Pancreas (tissue), 10 donors: ENCODE data around the gene THUMPD3. TPM values are rescaled to one million over a fixed set of nuclear protein-coding genes. Genes with fewer than 3 reads are reported as not detected.

Experiments used
- ATAC-seq, 4 donors: fragments of 200-7000 bp; cut with Tn5 transposase; one replicate each; pipeline versions ENCODE4 v1.8.0 to v1.9.1; 2020; ENCODE audit warnings: mild to moderate bottlenecking in 4 of 4, moderate library complexity in 4 of 4
- DNase-seq, 6 donors: peaks; one replicate each; pipeline ENCODE4 v3.0.0-alpha.2; 2020
- FAIRE-seq: peaks from 2 replicates; lab custom pipeline; 2012; peaks lifted over from hg19 to GRCh38; lab: Jason Lieb, UNC
- H3K27ac ChIP-seq, 4 donors: fragments of 200-600 bp; sonication (generic); 1 replicate in 3 of 4; 2 replicates in 1 of 4; pipeline versions ENCODE4 v1.5.0 to v1.8.0; 2020
- H3K27me3 ChIP-seq, 4 donors: fragments of 200-600 bp; one replicate each; pipeline ENCODE4 v1.8.0; 2021
- H3K36me3 ChIP-seq, 3 donors: fragments of 200-600 bp; sonication (generic) in 1 of 3; one replicate each; pipeline versions ENCODE4 v1.5.0 to v1.8.0; 2020 to 2021
- H3K4me1 ChIP-seq, 3 donors: fragments of 200-600 bp; one replicate each; pipeline ENCODE4 v1.8.0; 2021
- H3K4me3 ChIP-seq, 4 donors: fragments of 200-600 bp; sonication (generic) in 2 of 4; one replicate each; pipeline versions ENCODE4 v1.5.0 to v1.8.0; 2020 to 2021
- H3K9me3 ChIP-seq, 4 donors: fragments of 200-600 bp; one replicate each; pipeline ENCODE4 v1.8.0; 2021
- CTCF ChIP-seq, 4 donors: fragments of 200-600 bp; sonication (generic) in 3 of 4; IDR thresholded peaks; one replicate each; pipeline versions ENCODE4 v1.5.0 to v1.8.0; 2021; ENCODE audit warnings: antibody characterized with exemption in 4 of 4
- WGBS, 2 donors: extraction: QIAGEN DNeasy Blood & Tissue Kit; methylation state at CpG; one replicate each; pipeline ENCODE4 v1.1.7; 2013; 5-methylcytosine and 5-hydroxymethylcytosine counted together
- intact Hi-C, 3 donors: fragments of 100-400 bp; cut with DNase I; formaldehyde crosslinking; loops; one replicate each; pipeline versions ENCODE4 v1.11.1 to v1.14.2; 2022
- polyA plus RNA-seq, 2 donors: library from polyadenylated mRNA; stranded (reverse); fragments of 200-250 nt; gene quantifications; one replicate each; pipeline ENCODE4 v1.2.3, GENCODE V29; 2013
- total RNA-seq, 6 donors: library from RNA; stranded (reverse); fragmentation: NEBNext Ultra II Directional in 4 of 6; extraction: Animal tissue kit (Norgen Biotek cat#: 25700) in 4 of 6; gene quantifications; one replicate each; pipeline versions ENCODE4 v1.2.1 to v1.2.4, GENCODE V29; 2021 to 2023
- donor health status: healthy with polysubstance abuse.
- donor health status: DM: no; HTN: no; CAD: no; lungs with moderate emphysema.
- donor health status: DM: no; HTN: no; CAD: no.
- donor health status: control.
- donor health status: control.
- donor health status: Bipolar disorder and iron deficiency.
- donor health status: DM: yes; HTN: yes; CAD: no.
- donor health status: DM: no; HTN: no; CAD: no.
- donor health status: DM: no; HTN: no; CAD: no.
- donor health status: DM: yes; HTN: yes; CAD: no.

Gene THUMPD3
- total and polyA plus RNA-seq, 8 donors, result 12.0 to 22.5 (median 16.4) TPM

- FAIRE-seq (no peak), ATAC-seq (peak; percentile 37 to 84 (median 72))
These were observed 22.9 kb upstream of the THUMPD3 start for GRCh38 chr3:9339761-9340471.

GRCh38 chr3:9340472-9340902 lies 22.4 kb upstream of the THUMPD3 start:
- ATAC-seq (peak; percentile 34 to 68 (median 58)), FAIRE-seq (no peak)
- H3K4me3 ChIP-seq, result no peak overlapping the region

More at GRCh38 chr3:9339761-9340471, 22.9 kb upstream of the THUMPD3 start:
- Histone ChIP-seq H3K27me3 (no peaks in the 10 kb centered on the region), H3K27ac (peak overlapping the region in 2 of 4 donors; percentile 48 to 55), H3K36me3 (no peaks in the 10 kb centered on the region), H3K9me3 (no peaks in the 10 kb centered on the region), H3K4me3 (no peak overlapping the region), H3K4me1 (peaks cover 0 to 6% (median 0%) of the 10 kb centered on the region in 3 donors)
- WGBS, 2 donors, result 6 to 8% methylated on average over 1 of the region's 1 CpG
- no peak for DNase-seq
- no peak for TF ChIP-seq CTCF (IDR thresholded peaks at IDR 0.05)
- intact Hi-C loops, result no loop called here

GRCh38 chr3:9342696-9343095 lies 20.2 kb upstream of the THUMPD3 start:
- no peak overlapping the region for H3K4me3 ChIP-seq
- intact Hi-C loops, result no loop called here
- ATAC-seq, result no peak
- no peak overlapping the region for H3K27ac ChIP-seq
- no peaks in the 10 kb centered on the region for H3K9me3 ChIP-seq
- H3K4me1 ChIP-seq, result peaks cover 0 to 6% (median 0%) of the 10 kb centered on the region in 3 donors
- no peaks in the 10 kb centered on the region for H3K27me3 ChIP-seq
- H3K36me3 ChIP-seq, result no peaks in the 10 kb centered on the region
- WGBS, 2 donors, result 84 to 89% methylated on average over 4 of the region's 4 CpGs
- no peak for TF ChIP-seq CTCF (IDR thresholded peaks at IDR 0.05)
- DNase-seq, result no peak
- no peak for FAIRE-seq

More at GRCh38 chr3:9340472-9340902, 22.4 kb upstream of the THUMPD3 start:
- TF ChIP-seq CTCF (IDR thresholded peaks at IDR 0.05), result no peak
- intact Hi-C loops, result no loop called here
- H3K4me1 ChIP-seq, result peaks cover 0 to 6% (median 0%) of the 10 kb centered on the region in 3 donors
- no peaks in the 10 kb centered on the region for H3K9me3 ChIP-seq
- 93 to 94% methylated on average over 3 of the region's 3 CpGs for WGBS, 2 donors
- no peaks in the 10 kb centered on the region for H3K27me3 ChIP-seq
- no peaks in the 10 kb centered on the region for H3K36me3 ChIP-seq
- no peak for DNase-seq
- H3K27ac ChIP-seq, result peak overlapping the region in 2 of 4 donors; percentile 48 to 55

- Histone ChIP-seq H3K9me3 (no peaks in the 10 kb centered on the region), H3K4me3 (no peak overlapping the region), H3K4me1 (peaks cover 0 to 6% (median 0%) of the 10 kb centered on the region in 3 donors), H3K27me3 (no peaks in the 10 kb centered on the region), H3K36me3 (no peaks in the 10 kb centered on the region), H3K27ac (no peak overlapping the region)
- FAIRE-seq, result no peak
- no peak for TF ChIP-seq CTCF (IDR thresholded peaks at IDR 0.05)
- no peak for DNase-seq
- no peak for ATAC-seq
- intact Hi-C loops, result no loop called here
- 66 to 74% methylated on average over 4 of the region's 4 CpGs for WGBS, 2 donors
These were observed 19.7 kb upstream of the THUMPD3 start for GRCh38 chr3:9343115-9343514.

GRCh38 chr3:9345041-9345440 lies 17.8 kb upstream of the THUMPD3 start:
- Histone ChIP-seq H3K36me3 (no peaks in the 10 kb centered on the region), H3K4me1 (peaks cover 0 to 6% (median 0%) of the 10 kb centered on the region in 3 donors), H3K27ac (no peak overlapping the region), H3K27me3 (no peaks in the 10 kb centered on the region), H3K9me3 (no peaks in the 10 kb centered on the region), H3K4me3 (no peak overlapping the region)
- ATAC-seq, result no peak
- no peak for DNase-seq
- WGBS, 2 donors, result 36 to 44% methylated on average over 1 of the region's 1 CpG
- intact Hi-C loops, result no loop called here
- FAIRE-seq, result no peak
- TF ChIP-seq CTCF (IDR thresholded peaks at IDR 0.05), result no peak
